ENCODE data around the gene STARD3. TPM values are rescaled to one million over a fixed set of nuclear protein-coding genes. Genes with fewer than 3 reads are reported as not detected.

STARD3 gene
- total and polyA plus RNA-seq, 9 of the 15 experiments (the other 6 are each of a cell fraction or from before 2014, with no cell fraction given), result 0.63 to 87.0 (median 46.0) TPM

- no peak for TF ChIP-seq TCF3 (CRISPR knock-in tag; IDR thresholded peaks at IDR 0.05)
Measured at GRCh38 chr17:39641883-39642282, 4.9 kb downstream of the STARD3 start (continued).

- Histone ChIP-seq H2AFZ (ENCODE audit: low read depth, low read length) (no peak overlapping the region), H3K27me3 (ENCODE audit: control insufficient read depth in 2 of 2, insufficient read depth in 2 of 2, low read length in 2 of 2) (no peaks in the 10 kb centered on the region), H3K4me1 (replicated peaks in 1 of 2; ENCODE audit: control insufficient read depth in 2 of 2, insufficient read depth in 2 of 2, low read length in 2 of 2) (peaks cover 61 to 64% of the 10 kb centered on the region in 2 experiments), H3K4me3 (no peak overlapping the region), H3K79me2 (ENCODE audit: control insufficient read depth, insufficient read depth, low read length) (peaks cover 87% of the 10 kb centered on the region), H3K9me3 (replicated peaks; ENCODE audit: control insufficient read depth, insufficient read depth, low read depth, low read length) (no peaks in the 10 kb centered on the region), H3K9me1 (ENCODE audit: control insufficient read depth, insufficient read depth, low read length) (no peaks in the 10 kb centered on the region), H3K27ac (ENCODE audit: extremely low read depth, low read depth, low read length) (no peak overlapping the region), H4K20me1 (replicated peaks; ENCODE audit: control insufficient read depth, insufficient read depth, low read length) (peaks cover 29% of the 10 kb centered on the region), H3K36me3 (ENCODE audit: control insufficient read depth, insufficient read depth, low read length) (peaks cover 11% of the 10 kb centered on the region; the same call in 2 of the 3 replicates), H3K9ac (ENCODE audit: insufficient read depth in 1 of 2, low read depth in 2 of 2, low read length in 2 of 2) (peak overlapping the region in 1 of 2 experiments; percentile 22; a peak in 2 of 4 replicates), H3K4me2 (ENCODE audit: insufficient read depth, low read length) (no peak overlapping the region)
- ATAC-seq, result no peak
- ChIA-PET POLR2A (interaction anchor here (0.6 to 1.4 kb wide), 3 partner anchors 11 to 24 kb away, joined by 3 to 4 read pairs (median 4); no protein-coding TSS in a partner anchor), CTCF (ENCODE audit: low intra/inter-chr PET ratio) (no interaction called here)
- WGBS (ENCODE audit: insufficient coverage, low coverage, missing lambda C conversion rate), result 77% methylated on average over 9 of the region's 9 CpGs
- no TSS peak for BruUV-seq (replicated peaks)
- no peak for DNase-seq (ENCODE audit: extremely low read depth in 1 of 4, low spot score in 3 of 4)
- no peak for FAIRE-seq
- intact Hi-C loops (cut with micrococcal nuclease) (no loop called here), in situ Hi-C loops (cut with MboI) (no loop called here)
- no peak for TF ChIP-seq ZNF436 (CRISPR knock-in tag; IDR thresholded peaks at IDR 0.05)
- TF ChIP-seq SMARCA5 (IDR thresholded peaks at IDR 0.05), result peak; percentile 52; the same call in 1 of the 2 replicates
- TF ChIP-seq SPI1 (IDR thresholded peaks at IDR 0.05; ENCODE audit: borderline replicate concordance, low read depth, low read length), result peak; percentile 40; the same call in 1 of the 2 replicates
- 0 out of 4 replicates have a peak, but pooled peaks of 1 of the 2 experiments have one; percentile 6 for TF ChIP-seq RCOR1 (IDR thresholded peaks at IDR 0.05; ENCODE audit: borderline replicate concordance in 1 of 2, low read depth in 2 of 2, low read length in 2 of 2)
- no peak for TF ChIP-seq ZNF609 (CRISPR knock-in tag; IDR thresholded peaks at IDR 0.05; ENCODE audit: borderline replicate concordance)
- no peak for TF ChIP-seq FIP1L1 (IDR thresholded peaks at IDR 0.05; ENCODE audit: low read depth, low read length, poor library complexity, severe bottlenecking)
- TF ChIP-seq RNF2 (IDR thresholded peaks at IDR 0.05), result no peak
- TF ChIP-seq TAF15 (IDR thresholded peaks at IDR 0.05; ENCODE audit: low read depth, low read length), result no peak
- TF ChIP-seq CREB3 (tag; conservative IDR thresholded peaks at IDR 0.05; ENCODE audit: low read depth), result no peak
- no peak for TF ChIP-seq ZNF586 (CRISPR knock-in tag; conservative IDR thresholded peaks at IDR 0.05)
- no peak for TF ChIP-seq BRF2 (IDR thresholded peaks at IDR 0.05; ENCODE audit: borderline replicate concordance, insufficient read depth, insufficient read length)
Measured at GRCh38 chr17:39642291-39643074, 5.5 kb downstream of the STARD3 start.
